ENCODE data around the gene WNT3A. TPM values are rescaled to one million over a fixed set of nuclear protein-coding genes. Genes with fewer than 3 reads are reported as not detected.
A peak's percentile ranks its signal among the peaks of the same experiment; 100 is the strongest.
"Not testable (repeated sequence)": the region's sequence is repeated elsewhere in the genome, so short reads cannot be mapped to it uniquely, and the experiment has no call there.

Gene WNT3A
- total and polyA plus RNA-seq, 2 of the 4 experiments (the other 2 are of a cell fraction): not detected

DNA sequence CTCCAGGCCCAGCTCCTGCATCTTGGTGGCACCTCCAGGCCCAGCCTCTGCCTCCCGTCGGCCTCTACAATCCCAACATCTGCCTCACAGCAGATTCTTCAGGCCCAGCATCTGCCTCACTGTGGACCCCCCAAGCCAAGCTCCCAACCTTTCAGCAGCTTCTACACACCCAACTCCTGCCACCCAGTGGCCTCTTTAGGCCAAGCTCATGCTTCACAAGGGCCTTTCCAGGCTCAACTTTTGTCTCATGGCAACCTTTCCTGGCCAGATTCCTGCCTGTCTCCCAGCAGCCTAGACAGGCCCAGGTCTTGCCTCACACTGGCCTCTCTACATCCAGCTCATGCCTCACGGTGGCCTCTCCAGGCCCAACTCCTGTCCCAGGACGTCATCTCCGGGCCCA is 39.0 kb upstream of the WNT3A start:
- H3K4me3 ChIP-seq (ENCODE audit: insufficient read depth, low read depth, low read length); H2AK5ac ChIP-seq (ENCODE audit: low read depth, low read length); H3K56ac ChIP-seq (ENCODE audit: extremely low read depth, insufficient read depth, low read length); H2AK9ac ChIP-seq (replicated peaks; ENCODE audit: low read depth, low read length, poor library complexity); H4K91ac ChIP-seq (ENCODE audit: insufficient read depth, low read depth, low read length); H3K27ac ChIP-seq (ENCODE audit: insufficient read depth, low read length); in situ Hi-C loops (cut with MboI; ENCODE audit: low sequenced_read_pairs); H3K9me1 ChIP-seq (ENCODE audit: insufficient read depth, low read length); H3K14ac ChIP-seq (replicated peaks; ENCODE audit: low read depth, low read length); H3K9me3 ChIP-seq (ENCODE audit: control insufficient read depth, insufficient read depth, low read length); H3K36me3 ChIP-seq (ENCODE audit: control insufficient read depth, insufficient read depth, low read length); H3K18ac ChIP-seq (ENCODE audit: low read depth, low read length); H4K20me1 ChIP-seq (ENCODE audit: insufficient read depth, low read length); BruUV-seq (replicated peaks); H3K4me2 ChIP-seq (ENCODE audit: low read depth, low read length); H3K27me3 ChIP-seq (ENCODE audit: control insufficient read depth, insufficient read depth, low read length); H3K23ac ChIP-seq (ENCODE audit: low read depth, low read length); H2BK15ac ChIP-seq (ENCODE audit: low read depth, low read length); H3K4me1 ChIP-seq (ENCODE audit: control insufficient read depth, insufficient read depth, low read length); H2AFZ ChIP-seq (replicated peaks; ENCODE audit: low read length, poor library complexity); DNase-seq; H4K5ac ChIP-seq (ENCODE audit: low read depth, low read length); H4K8ac ChIP-seq (ENCODE audit: low read depth in 2 of 2, low read length in 2 of 2); ATAC-seq (ENCODE audit: low read depth); H3K79me1 ChIP-seq (ENCODE audit: low read depth in 1 of 2, low read length in 2 of 2); H3K4ac ChIP-seq (ENCODE audit: low read depth, low read length); H2BK20ac ChIP-seq (ENCODE audit: low read depth, low read length); H3K9ac ChIP-seq (ENCODE audit: low read depth, low read length); POLR2A ChIA-PET (ENCODE audit: unreplicated experiment); H2BK5ac ChIP-seq (ENCODE audit: low read depth, low read length, poor library complexity, severe bottlenecking); intact Hi-C loops (cut with micrococcal nuclease); H2BK120ac ChIP-seq (ENCODE audit: low read depth, low read length); dilution Hi-C loops (cut with HindIII; ENCODE audit: low sequenced_read_pairs, unreplicated experiment): not testable (repeated sequence)
- CTCF ChIA-PET: interaction anchor here (0.6 kb wide), 1 partner anchor 15 kb away, joined by 3 read pairs; no protein-coding TSS in a partner anchor
- TF ChIP-seq, protein P1, sequence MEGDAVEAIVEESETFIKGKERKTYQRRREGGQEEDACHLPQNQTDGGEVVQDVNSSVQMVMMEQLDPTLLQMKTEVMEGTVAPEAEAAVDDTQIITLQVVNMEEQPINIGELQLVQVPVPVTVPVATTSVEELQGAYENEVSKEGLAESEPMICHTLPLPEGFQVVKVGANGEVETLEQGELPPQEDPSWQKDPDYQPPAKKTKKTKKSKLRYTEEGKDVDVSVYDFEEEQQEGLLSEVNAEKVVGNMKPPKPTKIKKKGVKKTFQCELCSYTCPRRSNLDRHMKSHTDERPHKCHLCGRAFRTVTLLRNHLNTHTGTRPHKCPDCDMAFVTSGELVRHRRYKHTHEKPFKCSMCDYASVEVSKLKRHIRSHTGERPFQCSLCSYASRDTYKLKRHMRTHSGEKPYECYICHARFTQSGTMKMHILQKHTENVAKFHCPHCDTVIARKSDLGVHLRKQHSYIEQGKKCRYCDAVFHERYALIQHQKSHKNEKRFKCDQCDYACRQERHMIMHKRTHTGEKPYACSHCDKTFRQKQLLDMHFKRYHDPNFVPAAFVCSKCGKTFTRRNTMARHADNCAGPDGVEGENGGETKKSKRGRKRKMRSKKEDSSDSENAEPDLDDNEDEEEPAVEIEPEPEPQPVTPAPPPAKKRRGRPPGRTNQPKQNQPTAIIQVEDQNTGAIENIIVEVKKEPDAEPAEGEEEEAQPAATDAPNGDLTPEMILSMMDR (conservative IDR thresholded peaks at IDR 0.05; ENCODE audit: low read depth, low read length): 0 out of 2 replicates have a peak, but pooled peaks have one; percentile 0
- no CpG with 5 or more reads among the region's 5 CpGs for WGBS, 2 experiments (ENCODE audit: extremely low coverage in 2 of 2, insufficient read length in 1 of 2)

DNA sequence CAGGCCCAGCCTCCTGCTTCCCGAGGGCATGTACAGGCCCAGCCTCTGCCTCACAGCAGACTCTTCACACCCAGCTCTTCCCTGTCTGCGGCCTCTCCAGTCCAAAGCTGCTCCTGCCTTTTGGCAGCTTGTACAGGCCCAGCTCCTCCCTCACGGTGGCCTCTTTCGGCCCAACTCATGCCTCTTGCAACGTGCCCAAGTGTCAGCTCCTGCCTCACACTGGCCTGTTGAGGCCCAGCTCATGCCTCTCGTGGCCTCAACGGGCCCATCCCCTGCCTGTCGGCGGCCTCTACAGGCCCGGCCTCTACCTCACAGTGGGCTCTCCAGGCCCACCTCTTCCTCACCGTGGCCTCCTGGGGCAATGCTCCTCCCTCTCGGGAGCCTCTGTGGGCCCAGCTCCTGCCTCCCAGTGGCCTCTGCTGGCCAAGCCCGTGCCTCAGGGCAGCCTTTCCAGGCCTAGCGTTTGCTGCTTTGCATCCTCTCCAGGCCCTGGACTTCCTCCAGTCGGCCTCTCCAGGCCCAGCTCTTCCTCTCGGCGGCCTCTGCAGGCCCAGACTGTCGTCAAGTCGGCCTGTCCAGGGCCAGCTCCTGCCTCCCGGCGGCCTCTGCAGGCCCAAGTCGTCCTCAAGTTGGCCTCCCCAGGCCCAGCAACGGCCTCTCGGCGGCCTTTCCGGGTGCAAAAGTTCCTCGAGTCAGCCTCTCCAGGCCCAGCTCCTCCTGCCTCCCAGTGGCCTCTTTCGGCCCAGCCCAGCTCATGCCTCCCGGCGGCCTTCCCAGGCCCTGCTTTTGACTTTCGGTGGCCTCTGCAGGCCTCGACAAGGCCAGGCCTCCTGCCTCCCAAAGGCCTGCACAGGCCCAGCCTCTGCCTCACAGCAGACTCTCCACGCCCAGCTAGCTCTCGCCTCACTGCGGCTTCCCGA is 36.5 kb upstream of the WNT3A start:
- H2BK5ac ChIP-seq (ENCODE audit: low read depth, low read length, poor library complexity, severe bottlenecking); H3K4me2 ChIP-seq (ENCODE audit: low read depth, low read length); H3K4me3 ChIP-seq (ENCODE audit: insufficient read depth, low read depth, low read length); H2AFZ ChIP-seq (replicated peaks; ENCODE audit: low read length, poor library complexity); H3K14ac ChIP-seq (replicated peaks; ENCODE audit: low read depth, low read length); H3K27me3 ChIP-seq (ENCODE audit: control insufficient read depth, insufficient read depth, low read length); H3K9ac ChIP-seq (ENCODE audit: low read depth, low read length); ATAC-seq (ENCODE audit: low read depth); H3K9me1 ChIP-seq (ENCODE audit: insufficient read depth, low read length); H3K9me3 ChIP-seq (ENCODE audit: control insufficient read depth, insufficient read depth, low read length); H2AK9ac ChIP-seq (replicated peaks; ENCODE audit: low read depth, low read length, poor library complexity); H2BK15ac ChIP-seq (ENCODE audit: low read depth, low read length); in situ Hi-C loops (cut with MboI; ENCODE audit: low sequenced_read_pairs); H3K23ac ChIP-seq (ENCODE audit: low read depth, low read length); H3K4me1 ChIP-seq (ENCODE audit: control insufficient read depth, insufficient read depth, low read length); H3K4ac ChIP-seq (ENCODE audit: low read depth, low read length); H3K36me3 ChIP-seq (ENCODE audit: control insufficient read depth, insufficient read depth, low read length); DNase-seq; H3K27ac ChIP-seq (ENCODE audit: insufficient read depth, low read length); H4K5ac ChIP-seq (ENCODE audit: low read depth, low read length); H4K91ac ChIP-seq (ENCODE audit: insufficient read depth, low read depth, low read length); H3K18ac ChIP-seq (ENCODE audit: low read depth, low read length); POLR2A ChIA-PET (ENCODE audit: unreplicated experiment); intact Hi-C loops (cut with micrococcal nuclease); BruUV-seq (replicated peaks); dilution Hi-C loops (cut with HindIII; ENCODE audit: low sequenced_read_pairs, unreplicated experiment); H2BK120ac ChIP-seq (ENCODE audit: low read depth, low read length); H4K20me1 ChIP-seq (ENCODE audit: insufficient read depth, low read length); H3K56ac ChIP-seq (ENCODE audit: extremely low read depth, insufficient read depth, low read length); H4K8ac ChIP-seq (ENCODE audit: low read depth in 2 of 2, low read length in 2 of 2); H2AK5ac ChIP-seq (ENCODE audit: low read depth, low read length); H2BK20ac ChIP-seq (ENCODE audit: low read depth, low read length); H3K79me1 ChIP-seq (ENCODE audit: low read depth in 1 of 2, low read length in 2 of 2); CTCF ChIA-PET: not testable (repeated sequence)
- 86% methylated on average over 15 of the region's 36 CpGs; no CpG with 5 or more reads in 1 of the 2 experiments for WGBS, 2 experiments (ENCODE audit: extremely low coverage in 2 of 2, insufficient read length in 1 of 2)
